Measurements from ENCODE around the gene DOCK10. TPM values are rescaled to one million over a fixed set of nuclear protein-coding genes. Genes with fewer than 3 reads are reported as not detected.

Gene DOCK10
- total and polyA plus RNA-seq, 3 donors from 2014 or later: 2.9 to 20.2 (median 11.4) TPM

- no peak for TF ChIP-seq CTCF (IDR thresholded peaks at IDR 0.05)
- no peak for TF ChIP-seq POLR2A (IDR thresholded peaks at IDR 0.05)
- Histone ChIP-seq H3K27me3 (no peaks in the 10 kb centered on the region), H3K27ac (no peak overlapping the region), H3K9me3 (no peaks in the 10 kb centered on the region), H3K4me3 (no peak overlapping the region), H3K4me1 (no peaks in the 10 kb centered on the region), H3K36me3 (ENCODE audit: low read depth, missing control alignments) (no peaks in the 10 kb centered on the region)
- intact Hi-C loops (cut with DNase I; ENCODE audit: low total_unique reads): no loop called here
- DNase-seq: no peak
- WGBS, 2 donors: 50 to 53% methylated on average over 3 of the region's 3 CpGs
These were observed 83.8 kb downstream of the DOCK10 start for GRCh38 chr2:224958462-224958857.

DNA sequence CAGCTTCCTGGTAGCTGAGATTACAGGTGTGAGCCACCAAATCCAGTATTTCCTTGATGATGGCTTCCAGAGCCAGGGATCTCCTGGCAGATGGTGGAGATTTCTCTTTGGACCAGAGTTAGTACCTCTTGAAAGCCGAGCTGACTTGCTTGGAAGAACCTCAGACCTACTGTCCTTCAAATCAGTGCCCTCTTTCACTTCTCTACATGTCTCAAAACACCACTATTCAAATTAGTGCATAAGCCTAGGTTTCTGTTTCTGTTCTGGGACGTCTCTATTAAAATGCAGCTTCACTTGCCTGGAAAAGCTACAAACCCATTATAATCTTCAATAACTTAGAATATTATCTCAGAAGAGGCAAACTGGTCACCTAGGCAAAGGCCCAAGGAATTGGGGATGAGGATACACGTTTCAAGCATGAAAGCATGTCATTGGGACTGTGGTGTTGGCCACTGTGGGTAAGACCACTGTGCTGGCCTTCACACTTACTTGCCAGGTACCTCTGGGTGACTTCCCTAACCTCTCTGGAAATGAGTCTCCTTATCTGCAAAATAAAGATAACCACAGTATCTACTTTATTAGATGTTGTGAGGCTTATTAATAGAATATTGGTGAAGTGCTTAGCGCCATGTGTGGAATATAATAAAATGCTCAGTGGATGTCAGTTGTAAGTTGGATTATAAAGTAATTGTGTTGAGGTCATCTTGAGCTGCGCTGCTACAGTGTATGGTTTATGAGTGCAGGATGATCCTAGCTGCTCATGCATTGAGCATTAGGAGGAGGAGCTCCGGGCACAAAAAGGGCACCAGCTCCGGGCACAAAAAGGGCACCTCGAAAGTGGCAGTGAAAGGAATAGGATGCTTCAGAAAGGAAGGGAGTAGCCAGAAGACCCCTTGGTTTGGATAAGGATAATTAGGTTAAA is 84.5 kb downstream of the DOCK10 start:
- DNase-seq: no peak
- H3K27me3 ChIP-seq: no peaks in the 10 kb centered on the region
- H3K9me3 ChIP-seq: no peaks in the 10 kb centered on the region
- TF ChIP-seq CTCF (IDR thresholded peaks at IDR 0.05) (no peak), POLR2A (IDR thresholded peaks at IDR 0.05) (no peak)
- WGBS, 2 donors: 81% methylated on average over 8 of the region's 8 CpGs
- no peaks in the 10 kb centered on the region for H3K4me1 ChIP-seq
- H3K4me3 ChIP-seq: no peak overlapping the region
- no peaks in the 10 kb centered on the region for H3K36me3 ChIP-seq (ENCODE audit: low read depth, missing control alignments)
- H3K27ac ChIP-seq: no peak overlapping the region
- intact Hi-C loops (cut with DNase I; ENCODE audit: low total_unique reads): no loop called here

DNA sequence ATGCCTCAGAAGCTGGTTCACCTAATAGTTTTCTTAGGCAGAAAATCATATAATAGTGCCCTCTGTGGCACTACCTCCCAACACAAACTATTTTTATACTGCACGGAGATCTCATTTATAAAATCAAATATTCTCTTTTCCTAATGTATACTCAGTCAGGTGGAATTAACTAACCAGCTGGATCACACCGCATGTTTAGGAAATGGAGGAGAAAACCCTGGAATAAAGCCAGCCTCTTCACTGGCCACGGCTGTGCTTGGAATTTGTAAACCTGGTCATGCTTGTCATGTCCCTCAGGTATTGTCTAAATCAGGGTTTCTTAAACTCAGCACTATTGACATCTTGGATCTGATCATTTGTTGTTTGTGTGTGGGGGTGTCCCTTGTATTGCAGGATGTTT is 85.6 kb downstream of the DOCK10 start:
- no peaks in the 10 kb centered on the region for H3K36me3 ChIP-seq (ENCODE audit: low read depth, missing control alignments)
- intact Hi-C loops (cut with DNase I; ENCODE audit: low total_unique reads): no loop called here
- no peaks in the 10 kb centered on the region for H3K27me3 ChIP-seq
- no peak for DNase-seq
- 83 to 86% methylated on average over 3 of the region's 3 CpGs for WGBS, 2 donors
- H3K4me1 ChIP-seq: no peaks in the 10 kb centered on the region
- no peaks in the 10 kb centered on the region for H3K9me3 ChIP-seq
- no peak overlapping the region for H3K27ac ChIP-seq
- H3K4me3 ChIP-seq: no peak overlapping the region
- no peak for TF ChIP-seq CTCF (IDR thresholded peaks at IDR 0.05)
- no peak for TF ChIP-seq POLR2A (IDR thresholded peaks at IDR 0.05)

DNA sequence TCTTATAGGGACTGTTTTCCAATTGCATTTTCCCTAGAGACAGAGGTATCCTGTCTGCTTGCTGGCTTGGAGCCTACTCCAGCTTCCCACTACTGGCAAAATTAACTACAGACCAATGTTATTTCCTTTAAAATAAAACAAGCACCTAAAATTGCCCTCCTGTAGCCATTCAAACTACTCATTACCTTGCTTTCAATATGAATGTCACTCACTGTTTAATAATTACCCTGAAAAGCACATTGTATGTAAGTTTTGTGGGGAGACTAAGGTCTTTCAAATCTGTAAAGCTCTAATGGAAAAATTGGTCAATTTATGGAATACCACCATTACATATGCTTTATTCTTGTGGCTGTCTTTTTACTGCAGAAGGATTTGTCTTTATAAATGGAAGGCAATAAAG is 87.3 kb downstream of the DOCK10 start:
- TF ChIP-seq POLR2A (IDR thresholded peaks at IDR 0.05) (no peak), CTCF (IDR thresholded peaks at IDR 0.05) (no peak)
- Histone ChIP-seq H3K36me3 (ENCODE audit: low read depth, missing control alignments) (no peaks in the 10 kb centered on the region), H3K4me3 (no peak overlapping the region), H3K4me1 (no peaks in the 10 kb centered on the region), H3K9me3 (no peaks in the 10 kb centered on the region), H3K27me3 (no peaks in the 10 kb centered on the region), H3K27ac (no peak overlapping the region)
- intact Hi-C loops (cut with DNase I; ENCODE audit: low total_unique reads): no loop called here
- no peak for DNase-seq

Data from testis (tissue), 3 donors.